Endothelial cell of umbilical vein (primary cell): ENCODE data around the gene ERBB2. TPM values are rescaled to one million over a fixed set of nuclear protein-coding genes. Genes with fewer than 3 reads are reported as not detected.

ENCODE experiments used
- BruUV-seq: library from RNA; stranded (reverse); fragments of 400-500 nt; replicated peaks from 2 replicates; lab custom pipeline; 2021; lab: Mats Ljungman, UMichigan
- CTCF ChIA-PET: fragments of 300-600, 350-600 bp; sonication (Branson Sonifier 250); formaldehyde crosslinking; loops from one replicate; lab custom pipeline; 2021; ENCODE audit warnings: antibody characterized with exemption, inconsistent platforms; lab: Charles Lee
- POLR2A ChIA-PET: fragments of 300-600, 350-600 bp; sonication (Branson Sonifier 250); formaldehyde crosslinking; loops from one replicate; lab custom pipeline; 2021; ENCODE audit warnings: antibody characterized with exemption, inconsistent platforms; lab: Charles Lee
- DNase-seq: peaks from one replicate; pipeline ENCODE4 v3.0.0-alpha.2; 2011; ENCODE audit warnings: low read depth, low spot score
- FAIRE-seq: peaks from 2 replicates; lab custom pipeline; 2011; peaks lifted over from hg19 to GRCh38; lab: Jason Lieb, UNC
- H2AFZ ChIP-seq: 2 replicates; pipeline ENCODE4 v1.6.0; 2012; ENCODE audit warnings: low read depth, low read length, control low read depth, inconsistent platforms
- H3K27ac ChIP-seq: 2 replicates; pipeline ENCODE4 v1.5.1; 2011; ENCODE audit warnings: low read depth, mild to moderate bottlenecking, control low read depth, low read length, moderate library complexity; ENCODE audit not compliant: insufficient read depth
- H3K27me3 ChIP-seq, 2 experiments: 2 replicates each; pipeline versions ENCODE4 v1.6.0 to v1.6.1; 2011; ENCODE audit warnings: low read length in 2 of 2, mixed read lengths in 1 of 2; ENCODE audit not compliant: control insufficient read depth in 2 of 2, insufficient read depth in 2 of 2
- H3K36me3 ChIP-seq, 2 experiments: 2 replicates in 1 of 2; 3 replicates in 1 of 2; pipeline ENCODE4 v1.5.1; 2011; ENCODE audit warnings: low read length in 2 of 2, mild to moderate bottlenecking in 1 of 2, moderate library complexity in 1 of 2; ENCODE audit not compliant: control insufficient read depth in 2 of 2, insufficient read depth in 2 of 2; ENCODE audit errors: extremely low read depth in 1 of 2
- H3K4me1 ChIP-seq: 3 replicates; pipeline ENCODE4 v1.5.1; 2011; ENCODE audit warnings: mild to moderate bottlenecking, low read length; ENCODE audit not compliant: control insufficient read depth, insufficient read depth; ENCODE audit errors: extremely low read depth
- H3K4me2 ChIP-seq: 2 replicates; pipeline ENCODE4 v1.6.1; 2011; ENCODE audit warnings: low read length, control low read depth, mixed read lengths; ENCODE audit not compliant: insufficient read depth
- H3K4me3 ChIP-seq, 3 experiments: fragments of 200-600 bp in 1 of 3; sonication (generic), shearing (Covaris generic) in 1 of 3; replicated peaks in 1 of 3; 2 replicates each; pipeline ENCODE4 v1.5.1; 2011 to 2016; ENCODE audit warnings: control low read depth in 3 of 3, low read length in 3 of 3, mild to moderate bottlenecking in 2 of 3, inconsistent platforms in 1 of 3, low read depth in 1 of 3, moderate library complexity in 1 of 3; ENCODE audit not compliant: insufficient read depth in 1 of 3
- H3K79me2 ChIP-seq: 2 replicates; pipeline ENCODE4 v1.6.0; 2012; ENCODE audit warnings: low read length, inconsistent platforms; ENCODE audit not compliant: control insufficient read depth, insufficient read depth
- H3K9ac ChIP-seq: replicated peaks from 2 replicates; pipeline ENCODE3; 2011; ENCODE audit warnings: low read length, control low read depth; ENCODE audit not compliant: insufficient read depth; ENCODE audit errors: extremely low read depth
- H3K9me1 ChIP-seq: replicated peaks from 3 replicates; pipeline ENCODE4 v1.6.0; 2011; ENCODE audit warnings: mild to moderate bottlenecking, low read length; ENCODE audit not compliant: control insufficient read depth, insufficient read depth; ENCODE audit errors: extremely low read depth
- H3K9me3 ChIP-seq: replicated peaks from 2 replicates; pipeline ENCODE4 v1.5.1; 2012; ENCODE audit warnings: low read length, inconsistent platforms; ENCODE audit not compliant: control insufficient read depth, insufficient read depth
- H4K20me1 ChIP-seq: replicated peaks from 2 replicates; pipeline ENCODE3; 2011; ENCODE audit warnings: mild to moderate bottlenecking, low read length; ENCODE audit not compliant: control insufficient read depth, insufficient read depth; ENCODE audit errors: extremely low read depth
- CTCF ChIP-seq, 2 donors: IDR thresholded peaks; 1 replicate in 1 of 2; 2 replicates in 1 of 2; pipeline ENCODE4 v1.5.1; 2011; ENCODE audit warnings: low read length in 2 of 2, mild to moderate bottlenecking in 2 of 2, moderate library complexity in 2 of 2, control low read depth in 1 of 2, inconsistent platforms in 1 of 2, low read depth in 1 of 2; ENCODE audit not compliant: insufficient read depth in 1 of 2; ENCODE audit errors: extremely low read depth in 1 of 2
- EZH2 ChIP-seq: IDR thresholded peaks from 2 replicates; pipeline ENCODE4 v1.6.1; 2012; ENCODE audit warnings: borderline replicate concordance, low read depth, mild to moderate bottlenecking, moderate library complexity, low read length, inconsistent platforms; ENCODE audit not compliant: severe bottlenecking
- FOS ChIP-seq: IDR thresholded peaks from 2 replicates; pipeline ENCODE4 v1.6.1; 2011; ENCODE audit warnings: mild to moderate bottlenecking, low read length, moderate library complexity, borderline replicate concordance; ENCODE audit not compliant: insufficient read depth
- GATA2 ChIP-seq: IDR thresholded peaks from 2 replicates; pipeline ENCODE4 v1.7.0; 2011; ENCODE audit warnings: low read depth, mild to moderate bottlenecking, moderate library complexity, mixed read lengths, low read length; ENCODE audit not compliant: insufficient read length, insufficient read depth
- JUN ChIP-seq: IDR thresholded peaks from 2 replicates; pipeline ENCODE4 v1.6.1; 2011; ENCODE audit warnings: borderline replicate concordance, low read depth; ENCODE audit not compliant: insufficient read length, insufficient read depth
- MYC ChIP-seq: IDR thresholded peaks from one replicate; pipeline ENCODE4 v1.6.1; 2011; ENCODE audit warnings: mild to moderate bottlenecking, low read depth, low read length
- POLR2A ChIP-seq: IDR thresholded peaks from 2 replicates; pipeline ENCODE4 v1.6.1; 2012; ENCODE audit warnings: low read depth, mild to moderate bottlenecking, control low read depth, low read length
- POLR2AphosphoS5 ChIP-seq: IDR thresholded peaks from 2 replicates; pipeline ENCODE4 v1.6.1; 2012; ENCODE audit warnings: low read depth, mild to moderate bottlenecking, control low read depth, low read length, moderate library complexity; ENCODE audit not compliant: insufficient read depth
- dilution Hi-C: fragments of 300-500 bp; cut with MboI; formaldehyde crosslinking; loops from one replicate; pipeline ENCODE4 v1.15.0; 2019; ENCODE audit warnings: low sequenced_read_pairs; ENCODE audit not compliant: extremely low pct_ligation_motif_present
- intact Hi-C: fragments of 100-400 bp; cut with micrococcal nuclease; formaldehyde crosslinking; loops from one replicate; pipeline ENCODE4 v1.10.0; 2022
- polyA plus RNA-seq, 4 experiments: library from polyadenylated mRNA; depleted of rRNA in 3 of 4; stranded (reverse) in 3 of 4; unstranded in 1 of 4; fragments of >200 nt; gene quantifications; 2 replicates each; pipeline versions ENCODE4 v1.2.1 to v1.2.3, GENCODE V29; 2011 to 2012; ENCODE audit warnings: missing spikeins in 1 of 4
- total RNA-seq: library from RNA; stranded (reverse); gene quantifications from 2 replicates; pipeline ENCODE4 v1.2.3, GENCODE V29; 2021
- TF ChIP-seq, protein P1 (sequence below): IDR thresholded peaks from 2 replicates; pipeline ENCODE4 v1.6.1; 2011; ENCODE audit not compliant: insufficient read depth, insufficient read length

The ERBB2 gene
- total and polyA plus RNA-seq, 2 donors (not counting 3 experiments of a cell fraction or from before 2014, with no cell fraction given), result 20.6 to 32.9 TPM

- H3K4me1 ChIP-seq, result peaks cover 17% of the 10 kb centered on the region
- intact Hi-C loops, result no loop called here
- H3K79me2 ChIP-seq, result no peaks in the 10 kb centered on the region
- H3K9ac ChIP-seq, result no peak overlapping the region
- no peak for TF ChIP-seq FOS
- TF ChIP-seq, protein P1, sequence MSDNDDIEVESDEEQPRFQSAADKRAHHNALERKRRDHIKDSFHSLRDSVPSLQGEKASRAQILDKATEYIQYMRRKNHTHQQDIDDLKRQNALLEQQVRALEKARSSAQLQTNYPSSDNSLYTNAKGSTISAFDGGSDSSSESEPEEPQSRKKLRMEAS, result no peak
- no TSS peak for BruUV-seq
- no peak overlapping the region for H3K4me2 ChIP-seq
- FAIRE-seq (no peak), DNase-seq (no peak)
- CTCF ChIA-PET, result interaction anchor here (0.6 kb wide), 1 partner anchor 17 kb away, joined by 4 read pairs; no protein-coding TSS in a partner anchor
- dilution Hi-C loops, result loop anchor here (10.0 kb wide), 1 partner anchor 108 kb away; the partner anchor contains the start of gene STARD3
- H3K36me3 ChIP-seq, result no peaks in the 10 kb centered on the region
- no peaks in the 10 kb centered on the region for H3K9me3 ChIP-seq
- H3K27ac ChIP-seq, result no peak overlapping the region
- peaks cover 12 to 19% of the 10 kb centered on the region in 2 experiments for H3K27me3 ChIP-seq
- no peak overlapping the region for H3K4me3 ChIP-seq
- H4K20me1 ChIP-seq, result no peaks in the 10 kb centered on the region
- POLR2A ChIA-PET, result no interaction called here
- no peak overlapping the region for H2AFZ ChIP-seq
- H3K9me1 ChIP-seq, result no peaks in the 10 kb centered on the region
These were observed 43.1 kb downstream of the ERBB2 start for GRCh38 chr17:39742856-39743436.

GRCh38 chr17:39744075-39744835 lies 44.4 kb downstream of the ERBB2 start:
- POLR2A ChIA-PET, result no interaction called here
- DNase-seq (no peak), FAIRE-seq (no peak)
- Histone ChIP-seq H3K9ac (no peak overlapping the region), H3K27me3 (peaks cover 4 to 16% of the 10 kb centered on the region in 2 experiments), H3K36me3 (no peaks in the 10 kb centered on the region), H3K4me1 (peaks cover 17% of the 10 kb centered on the region), H3K27ac (no peak overlapping the region), H3K9me1 (no peaks in the 10 kb centered on the region), H4K20me1 (no peaks in the 10 kb centered on the region), H3K79me2 (no peaks in the 10 kb centered on the region), H3K9me3 (no peaks in the 10 kb centered on the region), H2AFZ (no peak overlapping the region), H3K4me3 (no peak overlapping the region), H3K4me2 (no peak overlapping the region)
- dilution Hi-C loops (loop anchor here (10.0 kb wide), 1 partner anchor 109 kb away; the partner anchor contains the start of gene STARD3), intact Hi-C loops (no loop called here)
- CTCF ChIA-PET, result interaction anchor here (0.7 kb wide), 1 partner anchor 14 kb away, joined by 4 read pairs; the partner anchor contains the start of gene MIEN1
- no TSS peak for BruUV-seq
- TF ChIP-seq JUN (no peak), POLR2A (no peak), GATA2 (no peak), CTCF (IDR thresholded peaks at IDR 0.05; ENCODE audit: extremely low read depth in 1 of 2, insufficient read depth in 1 of 2, low read depth in 1 of 2, low read length in 2 of 2) (no peak), POLR2AphosphoS5 (no peak), FOS (no peak), EZH2 (no peak), MYC (no peak)
- TF ChIP-seq, protein P1, result no peak
